ENCODE data around the gene ZFP82.

ZFP82 gene

GRCh38 chr19:36363845-36364244 lies 54.6 kb downstream of the ZFP82 start:
- no peak for DNase-seq
